ENCODE data around the gene USP37.
"Not testable (repeated sequence)": the region's sequence is repeated elsewhere in the genome, so short reads cannot be mapped to it uniquely, and the experiment has no call there.

The USP37 gene

DNA sequence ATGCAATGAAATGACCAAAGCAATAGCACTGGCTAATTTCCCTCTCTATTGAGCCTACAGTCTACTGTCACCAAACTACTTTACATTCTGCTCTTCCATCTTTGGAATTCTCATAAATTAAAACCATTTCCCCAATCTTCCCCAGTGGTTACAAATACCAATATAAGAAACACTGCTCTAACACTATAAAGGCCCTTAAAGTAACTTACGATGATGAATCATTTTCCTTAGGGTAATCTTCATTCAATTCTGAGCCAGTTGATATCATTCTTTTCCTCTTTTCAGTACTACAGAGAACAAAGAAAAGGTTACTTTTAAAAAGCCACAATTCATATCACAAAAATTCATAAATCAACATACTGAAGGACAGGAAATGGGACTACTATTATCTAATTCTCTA, 22.1 kb downstream of the USP37 start:
- H3K36me3 ChIP-seq (ENCODE audit: control insufficient read depth, insufficient read depth, low read length, severe bottlenecking) = peaks cover 65% of the 10 kb centered on the region
- no peak for DNase-seq (ENCODE audit: low read depth)
- H3K9ac ChIP-seq (ENCODE audit: low read length) = no peak overlapping the region
- H3K4me1 ChIP-seq (ENCODE audit: control insufficient read depth, insufficient read depth, low read length) = no peaks in the 10 kb centered on the region
- H3K9me3 ChIP-seq (ENCODE audit: control insufficient read depth, low read length) = no peaks in the 10 kb centered on the region
- no peak overlapping the region for H3K4me3 ChIP-seq (ENCODE audit: low read length)
- no peaks in the 10 kb centered on the region for H3K27me3 ChIP-seq (replicated peaks; ENCODE audit: control insufficient read depth, insufficient read depth, low read length)

- H3K27me3 ChIP-seq (replicated peaks; ENCODE audit: control insufficient read depth, insufficient read depth, low read length) = no peaks in the 10 kb centered on the region
- peaks cover 63% of the 10 kb centered on the region for H3K36me3 ChIP-seq (ENCODE audit: control insufficient read depth, insufficient read depth, low read length, severe bottlenecking)
- H3K4me1 ChIP-seq (ENCODE audit: control insufficient read depth, insufficient read depth, low read length) = no peaks in the 10 kb centered on the region
- H3K9ac ChIP-seq (ENCODE audit: low read length) = no peak overlapping the region
- H3K9me3 ChIP-seq (ENCODE audit: control insufficient read depth, low read length) = no peaks in the 10 kb centered on the region
- H3K4me3 ChIP-seq (ENCODE audit: low read length) = no peak overlapping the region
- no peak for DNase-seq (ENCODE audit: low read depth)
These were observed 28.1 kb downstream of the USP37 start for GRCh38 chr2:218540015-218540414.

- Histone ChIP-seq H3K36me3 (ENCODE audit: control insufficient read depth, insufficient read depth, low read length, severe bottlenecking) (peaks cover 57% of the 10 kb centered on the region), H3K9ac (ENCODE audit: low read length) (no peak overlapping the region), H3K9me3 (ENCODE audit: control insufficient read depth, low read length) (no peaks in the 10 kb centered on the region), H3K27me3 (replicated peaks; ENCODE audit: control insufficient read depth, insufficient read depth, low read length) (no peaks in the 10 kb centered on the region), H3K4me3 (ENCODE audit: low read length) (no peak overlapping the region), H3K4me1 (ENCODE audit: control insufficient read depth, insufficient read depth, low read length) (no peaks in the 10 kb centered on the region)
- no peak for DNase-seq (ENCODE audit: low read depth)
These were observed 31.2 kb downstream of the USP37 start for GRCh38 chr2:218536804-218537494.

- DNase-seq (ENCODE audit: low read depth) = no peak
- H3K4me1 ChIP-seq (ENCODE audit: control insufficient read depth, insufficient read depth, low read length) = no peaks in the 10 kb centered on the region
- H3K9me3 ChIP-seq (ENCODE audit: control insufficient read depth, low read length) = no peaks in the 10 kb centered on the region
- no peak overlapping the region for H3K9ac ChIP-seq (ENCODE audit: low read length)
- peaks cover 56% of the 10 kb centered on the region for H3K36me3 ChIP-seq (ENCODE audit: control insufficient read depth, insufficient read depth, low read length, severe bottlenecking)
- H3K27me3 ChIP-seq (replicated peaks; ENCODE audit: control insufficient read depth, insufficient read depth, low read length) = no peaks in the 10 kb centered on the region
- no peak overlapping the region for H3K4me3 ChIP-seq (ENCODE audit: low read length)
These were observed 38.2 kb downstream of the USP37 start for GRCh38 chr2:218529990-218530389.

GRCh38 chr2:218528409-218528808, 39.7 kb downstream of the USP37 start:
- not testable (repeated sequence) for H3K4me3 ChIP-seq (ENCODE audit: low read length); H3K4me1 ChIP-seq (ENCODE audit: control insufficient read depth, insufficient read depth, low read length); H3K9ac ChIP-seq (ENCODE audit: low read length); H3K27me3 ChIP-seq (replicated peaks; ENCODE audit: control insufficient read depth, insufficient read depth, low read length); DNase-seq (ENCODE audit: low read depth); H3K9me3 ChIP-seq (ENCODE audit: control insufficient read depth, low read length)
- H3K36me3 ChIP-seq (ENCODE audit: control insufficient read depth, insufficient read depth, low read length, severe bottlenecking) = peaks cover 51% of the 10 kb centered on the region

DNA sequence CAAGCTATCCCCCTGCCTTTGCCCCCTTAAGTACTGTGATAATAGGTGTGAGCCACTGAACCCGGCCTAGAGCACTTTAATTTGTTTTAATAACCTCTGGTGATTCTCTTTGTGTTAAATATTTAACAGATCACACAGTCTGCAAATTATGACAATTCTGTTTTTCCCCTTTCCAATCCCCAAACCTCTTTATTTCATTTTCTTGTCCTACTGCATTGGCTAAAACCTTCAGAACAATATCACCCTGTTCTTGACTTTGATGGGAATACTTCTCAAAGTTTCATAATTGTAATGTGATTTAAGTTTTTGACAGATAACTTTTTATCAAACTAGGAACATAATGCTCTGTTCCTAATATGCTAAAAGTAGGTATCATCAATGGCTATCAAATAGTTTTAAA, 44.5 kb downstream of the USP37 start:
- DNase-seq (ENCODE audit: low read depth) = no peak
- Histone ChIP-seq H3K36me3 (ENCODE audit: control insufficient read depth, insufficient read depth, low read length, severe bottlenecking) (peaks cover 21% of the 10 kb centered on the region), H3K9me3 (ENCODE audit: control insufficient read depth, low read length) (peaks cover 6% of the 10 kb centered on the region), H3K4me3 (ENCODE audit: low read length) (no peak overlapping the region), H3K9ac (ENCODE audit: low read length) (no peak overlapping the region), H3K27me3 (replicated peaks; ENCODE audit: control insufficient read depth, insufficient read depth, low read length) (no peaks in the 10 kb centered on the region), H3K4me1 (ENCODE audit: control insufficient read depth, insufficient read depth, low read length) (peaks cover 11% of the 10 kb centered on the region)

DNA sequence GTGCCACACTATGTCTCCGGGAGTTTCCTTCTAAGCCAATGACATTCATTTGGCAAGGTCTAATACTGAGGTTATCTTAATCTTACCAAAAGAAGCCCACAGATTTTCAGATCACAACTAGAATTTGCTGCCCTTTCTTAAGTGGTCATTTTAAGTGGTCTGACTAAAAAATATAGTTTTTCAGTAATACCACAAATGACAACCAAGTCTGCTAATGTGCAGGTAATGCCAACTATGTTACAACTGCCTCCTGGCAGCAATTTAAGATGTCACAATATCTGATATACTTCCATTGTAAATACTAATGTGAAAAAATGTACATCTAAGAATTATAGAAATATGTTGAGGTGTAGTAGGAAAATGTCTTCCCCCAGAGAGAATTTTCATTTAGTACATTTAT, 49.3 kb downstream of the USP37 start:
- H3K9me3 ChIP-seq (ENCODE audit: control insufficient read depth, low read length) = peaks cover 5% of the 10 kb centered on the region
- no peaks in the 10 kb centered on the region for H3K27me3 ChIP-seq (replicated peaks; ENCODE audit: control insufficient read depth, insufficient read depth, low read length)
- peaks cover 3% of the 10 kb centered on the region for H3K36me3 ChIP-seq (ENCODE audit: control insufficient read depth, insufficient read depth, low read length, severe bottlenecking)
- peak; percentile 5 for DNase-seq (ENCODE audit: low read depth)
- H3K4me3 ChIP-seq (ENCODE audit: low read length) = no peak overlapping the region
- peaks cover 23% of the 10 kb centered on the region for H3K4me1 ChIP-seq (ENCODE audit: control insufficient read depth, insufficient read depth, low read length)
- H3K9ac ChIP-seq (ENCODE audit: low read length) = no peak overlapping the region

- Histone ChIP-seq H3K36me3 (ENCODE audit: control insufficient read depth, insufficient read depth, low read length, severe bottlenecking) (peaks cover 3% of the 10 kb centered on the region), H3K4me3 (ENCODE audit: low read length) (no peak overlapping the region), H3K9me3 (ENCODE audit: control insufficient read depth, low read length) (no peaks in the 10 kb centered on the region), H3K4me1 (ENCODE audit: control insufficient read depth, insufficient read depth, low read length) (peaks cover 23% of the 10 kb centered on the region), H3K27me3 (replicated peaks; ENCODE audit: control insufficient read depth, insufficient read depth, low read length) (no peaks in the 10 kb centered on the region), H3K9ac (ENCODE audit: low read length) (no peak overlapping the region)
- peak; percentile 76 for DNase-seq (ENCODE audit: low read depth)
These were observed 50.5 kb downstream of the USP37 start for GRCh38 chr2:218517434-218518206.

- H3K4me1 ChIP-seq (ENCODE audit: control insufficient read depth, insufficient read depth, low read length) = peaks cover 23% of the 10 kb centered on the region
- H3K27me3 ChIP-seq (replicated peaks; ENCODE audit: control insufficient read depth, insufficient read depth, low read length) = no peaks in the 10 kb centered on the region
- DNase-seq (ENCODE audit: low read depth) = peak; percentile 16
- H3K36me3 ChIP-seq (ENCODE audit: control insufficient read depth, insufficient read depth, low read length, severe bottlenecking) = peaks cover 3% of the 10 kb centered on the region
- H3K9ac ChIP-seq (ENCODE audit: low read length) = no peak overlapping the region
- no peak overlapping the region for H3K4me3 ChIP-seq (ENCODE audit: low read length)
- H3K9me3 ChIP-seq (ENCODE audit: control insufficient read depth, low read length) = no peaks in the 10 kb centered on the region
These were observed 51.5 kb downstream of the USP37 start for GRCh38 chr2:218516614-218517013.

DNA sequence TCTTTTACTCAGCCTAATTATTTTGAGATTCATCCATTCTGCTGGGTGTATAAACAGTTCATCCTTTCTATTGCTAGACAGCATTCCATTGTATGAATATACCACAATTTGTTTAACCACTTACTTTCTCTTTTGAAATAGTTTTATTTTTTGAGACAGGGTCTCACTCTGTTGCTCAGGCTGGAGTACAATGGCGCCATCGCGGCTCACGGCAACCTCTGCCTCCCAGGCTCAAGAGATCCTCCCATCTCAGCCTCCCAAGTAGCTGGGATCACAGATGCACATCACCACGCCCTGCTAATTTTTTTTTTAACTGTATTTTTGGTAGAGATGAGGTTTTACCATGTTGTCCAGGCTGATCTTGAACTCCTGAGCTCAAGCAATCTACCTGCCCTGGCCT, 54.5 kb downstream of the USP37 start:
- H3K36me3 ChIP-seq (ENCODE audit: control insufficient read depth, insufficient read depth, low read length, severe bottlenecking) = peaks cover 5% of the 10 kb centered on the region
- H3K9me3 ChIP-seq (ENCODE audit: control insufficient read depth, low read length) = no peaks in the 10 kb centered on the region
- H3K27me3 ChIP-seq (replicated peaks; ENCODE audit: control insufficient read depth, insufficient read depth, low read length) = no peaks in the 10 kb centered on the region
- no peak overlapping the region for H3K9ac ChIP-seq (ENCODE audit: low read length)
- no peak overlapping the region for H3K4me3 ChIP-seq (ENCODE audit: low read length)
- DNase-seq (ENCODE audit: low read depth) = no peak
- H3K4me1 ChIP-seq (ENCODE audit: control insufficient read depth, insufficient read depth, low read length) = peaks cover 12% of the 10 kb centered on the region

DNA sequence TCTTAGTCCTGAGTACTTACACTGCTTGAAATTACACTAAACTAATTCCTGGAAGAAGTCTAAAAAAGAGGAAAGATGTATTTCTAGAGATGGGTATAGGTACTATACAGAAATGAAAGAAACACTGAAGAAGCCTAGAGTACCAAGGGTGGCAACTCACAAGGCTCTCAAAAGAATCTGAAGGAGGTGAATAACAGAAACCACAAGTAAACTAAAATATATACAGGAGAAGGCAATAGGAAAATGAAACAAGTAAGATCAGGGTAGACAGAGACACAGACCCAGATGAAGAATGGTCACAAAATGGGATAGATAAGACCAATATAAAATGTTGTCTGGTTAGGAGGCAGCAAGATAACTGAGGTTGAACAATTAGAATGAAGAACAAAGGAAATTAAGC, 59.9 kb downstream of the USP37 start:
- Histone ChIP-seq H3K4me3 (ENCODE audit: low read length) (no peak overlapping the region), H3K9me3 (ENCODE audit: control insufficient read depth, low read length) (no peaks in the 10 kb centered on the region), H3K9ac (ENCODE audit: low read length) (no peak overlapping the region), H3K4me1 (ENCODE audit: control insufficient read depth, insufficient read depth, low read length) (no peaks in the 10 kb centered on the region), H3K27me3 (replicated peaks; ENCODE audit: control insufficient read depth, insufficient read depth, low read length) (no peaks in the 10 kb centered on the region), H3K36me3 (ENCODE audit: control insufficient read depth, insufficient read depth, low read length, severe bottlenecking) (peaks cover 10% of the 10 kb centered on the region)
- DNase-seq (ENCODE audit: low read depth) = no peak
